ENCODE measurements around the gene THAP4. TPM values are rescaled to one million over a fixed set of nuclear protein-coding genes. Genes with fewer than 3 reads are reported as not detected.
"Not testable (repeated sequence)": the region's sequence is repeated elsewhere in the genome, so short reads cannot be mapped to it uniquely, and the experiment has no call there.

Gene THAP4
- total and polyA plus RNA-seq, 2 donors, result 34.0 to 36.8 TPM

DNA sequence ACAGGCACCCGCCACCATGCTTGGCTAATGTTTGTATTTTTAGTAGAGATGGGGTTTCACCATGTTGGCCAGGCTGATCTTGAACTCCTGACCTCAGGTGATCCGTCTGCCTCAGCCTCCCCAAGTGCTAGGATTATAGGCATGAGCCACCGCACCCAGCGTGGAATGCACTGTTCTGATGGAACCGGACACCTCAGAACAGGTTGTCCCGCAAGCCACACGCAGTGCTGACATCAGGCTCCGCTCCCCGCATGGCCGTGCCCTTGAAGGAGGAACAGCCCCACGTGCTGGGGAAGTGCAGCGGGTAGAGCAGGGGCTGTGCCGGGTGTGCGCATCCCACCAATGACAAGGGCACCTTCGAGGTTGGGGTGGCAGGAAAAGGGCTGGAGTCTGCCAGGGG is 69.7 kb downstream of the THAP4 start:
- 95% methylated on average over 15 of the region's 15 CpGs for WGBS
- not testable (repeated sequence) for H3K4me3 ChIP-seq (ENCODE audit: low read length in 2 of 2); H3K36me3 ChIP-seq (ENCODE audit: control insufficient read depth in 2 of 2, insufficient read depth in 2 of 2, low read length in 1 of 2); H3K27me3 ChIP-seq (ENCODE audit: control insufficient read depth in 2 of 2, insufficient read depth in 1 of 2, low read length in 1 of 2); H3K27ac ChIP-seq (ENCODE audit: low read depth in 1 of 2, low read length in 1 of 2); H3K9me3 ChIP-seq (ENCODE audit: control insufficient read depth in 2 of 2, insufficient read depth in 1 of 2, low read length in 1 of 2); DNase-seq (ENCODE audit: low read depth in 6 of 9, low spot score in 9 of 9); H3K4me1 ChIP-seq (ENCODE audit: control insufficient read depth in 2 of 2, insufficient read depth in 2 of 2, low read length in 2 of 2)

- peaks cover 0 to 1% of the 10 kb centered on the region in 2 donors for H3K9me3 ChIP-seq (ENCODE audit: control insufficient read depth in 2 of 2, insufficient read depth in 1 of 2, low read length in 1 of 2)
- no peak overlapping the region for H3K4me3 ChIP-seq (ENCODE audit: low read length in 2 of 2)
- no peak for DNase-seq (ENCODE audit: low read depth in 6 of 9, low spot score in 9 of 9)
- H3K4me1 ChIP-seq (ENCODE audit: control insufficient read depth in 2 of 2, insufficient read depth in 2 of 2, low read length in 2 of 2), result no peaks in the 10 kb centered on the region
- no peak overlapping the region for H3K27ac ChIP-seq (ENCODE audit: low read depth in 1 of 2, low read length in 1 of 2)
- WGBS, result 86% methylated on average over 7 of the region's 7 CpGs
- H3K36me3 ChIP-seq (ENCODE audit: control insufficient read depth in 2 of 2, insufficient read depth in 2 of 2, low read length in 1 of 2), result no peaks in the 10 kb centered on the region
- peaks cover 0 to 4% of the 10 kb centered on the region in 2 donors for H3K27me3 ChIP-seq (ENCODE audit: control insufficient read depth in 2 of 2, insufficient read depth in 1 of 2, low read length in 1 of 2)
Measured at GRCh38 chr2:241566468-241566867, 70.5 kb downstream of the THAP4 start.

DNA sequence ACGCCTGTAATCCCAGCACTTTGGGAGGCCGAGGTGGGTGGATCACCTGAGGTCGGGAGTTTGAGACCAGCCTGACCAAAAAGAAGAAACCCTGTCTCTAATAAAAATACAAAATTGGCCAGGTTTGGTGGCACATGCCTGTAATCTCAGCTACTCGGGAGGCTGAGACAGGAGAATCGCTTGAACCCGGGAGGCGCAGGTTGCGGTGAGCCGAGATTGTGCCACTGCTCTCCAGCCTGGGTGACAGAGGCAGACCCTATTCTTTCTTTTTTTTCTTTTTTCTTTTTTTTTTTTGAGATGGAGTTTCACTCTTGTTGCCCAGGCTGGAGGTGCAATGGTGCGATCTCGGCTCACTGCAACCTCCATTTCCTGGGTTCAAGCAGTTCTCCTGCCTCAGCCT is 70.9 kb downstream of the THAP4 start:
- not testable (repeated sequence) for H3K4me3 ChIP-seq (ENCODE audit: low read length in 2 of 2); H3K36me3 ChIP-seq (ENCODE audit: control insufficient read depth in 2 of 2, insufficient read depth in 2 of 2, low read length in 1 of 2); H3K27ac ChIP-seq (ENCODE audit: low read depth in 1 of 2, low read length in 1 of 2); H3K27me3 ChIP-seq (ENCODE audit: control insufficient read depth in 2 of 2, insufficient read depth in 1 of 2, low read length in 1 of 2); H3K9me3 ChIP-seq (ENCODE audit: control insufficient read depth in 2 of 2, insufficient read depth in 1 of 2, low read length in 1 of 2); DNase-seq (ENCODE audit: low read depth in 6 of 9, low spot score in 9 of 9); H3K4me1 ChIP-seq (ENCODE audit: control insufficient read depth in 2 of 2, insufficient read depth in 2 of 2, low read length in 2 of 2)
- WGBS, result 94% methylated on average over 11 of the region's 11 CpGs

GRCh38 chr2:241565411-241565810 is 71.5 kb downstream of the THAP4 start:
- no peak overlapping the region for H3K27ac ChIP-seq (ENCODE audit: low read depth in 1 of 2, low read length in 1 of 2)
- H3K4me3 ChIP-seq (ENCODE audit: low read length in 2 of 2), result no peak overlapping the region
- no peak for DNase-seq (ENCODE audit: low read depth in 6 of 9, low spot score in 9 of 9)
- peaks cover 6 to 12% of the 10 kb centered on the region in 2 donors for H3K27me3 ChIP-seq (ENCODE audit: control insufficient read depth in 2 of 2, insufficient read depth in 1 of 2, low read length in 1 of 2)
- 85% methylated on average over 10 of the region's 10 CpGs for WGBS
- H3K9me3 ChIP-seq (ENCODE audit: control insufficient read depth in 2 of 2, insufficient read depth in 1 of 2, low read length in 1 of 2), result peaks cover 0 to 1% of the 10 kb centered on the region in 2 donors
- H3K36me3 ChIP-seq (ENCODE audit: control insufficient read depth in 2 of 2, insufficient read depth in 2 of 2, low read length in 1 of 2), result no peaks in the 10 kb centered on the region
- no peaks in the 10 kb centered on the region for H3K4me1 ChIP-seq (ENCODE audit: control insufficient read depth in 2 of 2, insufficient read depth in 2 of 2, low read length in 2 of 2)

- H3K36me3 ChIP-seq (ENCODE audit: control insufficient read depth in 2 of 2, insufficient read depth in 2 of 2, low read length in 1 of 2), result no peaks in the 10 kb centered on the region
- peaks cover 0 to 1% of the 10 kb centered on the region in 2 donors for H3K9me3 ChIP-seq (ENCODE audit: control insufficient read depth in 2 of 2, insufficient read depth in 1 of 2, low read length in 1 of 2)
- DNase-seq (ENCODE audit: low read depth in 6 of 9, low spot score in 9 of 9), result no peak
- no peaks in the 10 kb centered on the region for H3K4me1 ChIP-seq (ENCODE audit: control insufficient read depth in 2 of 2, insufficient read depth in 2 of 2, low read length in 2 of 2)
- no peak overlapping the region for H3K4me3 ChIP-seq (ENCODE audit: low read length in 2 of 2)
- peaks cover 12 to 18% of the 10 kb centered on the region in 2 donors for H3K27me3 ChIP-seq (ENCODE audit: control insufficient read depth in 2 of 2, insufficient read depth in 1 of 2, low read length in 1 of 2)
- no peak overlapping the region for H3K27ac ChIP-seq (ENCODE audit: low read depth in 1 of 2, low read length in 1 of 2)
- 94% methylated on average over 36 of the region's 36 CpGs for WGBS
Measured at GRCh38 chr2:241564596-241565410, 72.2 kb downstream of the THAP4 start.

- WGBS, result 93% methylated on average over 23 of the region's 23 CpGs
- H3K27ac ChIP-seq (ENCODE audit: low read depth in 1 of 2, low read length in 1 of 2), result no peak overlapping the region
- peaks cover 0 to 1% of the 10 kb centered on the region in 2 donors for H3K9me3 ChIP-seq (ENCODE audit: control insufficient read depth in 2 of 2, insufficient read depth in 1 of 2, low read length in 1 of 2)
- peaks cover 20 to 25% of the 10 kb centered on the region in 2 donors for H3K27me3 ChIP-seq (ENCODE audit: control insufficient read depth in 2 of 2, insufficient read depth in 1 of 2, low read length in 1 of 2)
- no peak overlapping the region for H3K4me3 ChIP-seq (ENCODE audit: low read length in 2 of 2)
- H3K4me1 ChIP-seq (ENCODE audit: control insufficient read depth in 2 of 2, insufficient read depth in 2 of 2, low read length in 2 of 2), result peaks cover 0 to 2% of the 10 kb centered on the region in 2 donors
- no peaks in the 10 kb centered on the region for H3K36me3 ChIP-seq (ENCODE audit: control insufficient read depth in 2 of 2, insufficient read depth in 2 of 2, low read length in 1 of 2)
- DNase-seq (ENCODE audit: low read depth in 6 of 9, low spot score in 9 of 9), result no peak
Measured at GRCh38 chr2:241563981-241564595, 72.9 kb downstream of the THAP4 start.

DNA sequence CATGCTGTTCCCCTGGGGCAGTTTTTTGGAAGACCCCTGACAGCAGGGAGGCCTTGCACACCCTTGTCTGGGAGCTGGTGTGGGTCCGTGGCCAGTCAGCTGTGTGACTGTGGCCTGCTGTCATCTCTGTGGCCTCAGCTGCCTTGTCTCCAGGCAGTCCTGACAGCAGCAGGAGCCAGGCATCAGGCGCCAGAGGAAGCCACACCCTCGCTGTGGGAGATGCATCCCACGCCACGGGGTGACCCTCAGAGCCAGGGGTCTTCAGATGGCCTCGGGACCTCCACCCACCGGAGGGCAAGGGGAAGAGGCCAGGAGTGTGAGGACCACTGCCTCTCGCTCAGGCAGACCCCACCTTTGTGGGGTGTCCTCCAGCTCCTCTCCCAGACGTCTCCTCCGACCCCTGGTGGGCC is 73.4 kb downstream of the THAP4 start:
- H3K27me3 ChIP-seq (ENCODE audit: control insufficient read depth in 2 of 2, insufficient read depth in 1 of 2, low read length in 1 of 2), result peaks cover 25 to 30% of the 10 kb centered on the region in 2 donors
- H3K9me3 ChIP-seq (ENCODE audit: control insufficient read depth in 2 of 2, insufficient read depth in 1 of 2, low read length in 1 of 2), result peaks cover 0 to 1% of the 10 kb centered on the region in 2 donors
- no peak for DNase-seq (ENCODE audit: low read depth in 6 of 9, low spot score in 9 of 9)
- no peak overlapping the region for H3K27ac ChIP-seq (ENCODE audit: low read depth in 1 of 2, low read length in 1 of 2)
- no peak overlapping the region for H3K4me3 ChIP-seq (ENCODE audit: low read length in 2 of 2)
- peaks cover 0 to 2% of the 10 kb centered on the region in 2 donors for H3K4me1 ChIP-seq (ENCODE audit: control insufficient read depth in 2 of 2, insufficient read depth in 2 of 2, low read length in 2 of 2)
- WGBS, result 91% methylated on average over 10 of the region's 10 CpGs
- no peaks in the 10 kb centered on the region for H3K36me3 ChIP-seq (ENCODE audit: control insufficient read depth in 2 of 2, insufficient read depth in 2 of 2, low read length in 1 of 2)

- 89% methylated on average over 13 of the region's 13 CpGs for WGBS
- peaks cover 30 to 35% of the 10 kb centered on the region in 2 donors for H3K27me3 ChIP-seq (ENCODE audit: control insufficient read depth in 2 of 2, insufficient read depth in 1 of 2, low read length in 1 of 2)
- H3K9me3 ChIP-seq (ENCODE audit: control insufficient read depth in 2 of 2, insufficient read depth in 1 of 2, low read length in 1 of 2), result peaks cover 0 to 1% of the 10 kb centered on the region in 2 donors
- DNase-seq (ENCODE audit: low read depth in 6 of 9, low spot score in 9 of 9), result no peak
- no peak overlapping the region for H3K4me3 ChIP-seq (ENCODE audit: low read length in 2 of 2)
- H3K4me1 ChIP-seq (ENCODE audit: control insufficient read depth in 2 of 2, insufficient read depth in 2 of 2, low read length in 2 of 2), result peaks cover 0 to 2% of the 10 kb centered on the region in 2 donors
- no peak overlapping the region for H3K27ac ChIP-seq (ENCODE audit: low read depth in 1 of 2, low read length in 1 of 2)
- H3K36me3 ChIP-seq (ENCODE audit: control insufficient read depth in 2 of 2, insufficient read depth in 2 of 2, low read length in 1 of 2), result no peaks in the 10 kb centered on the region
Measured at GRCh38 chr2:241563031-241563507, 73.9 kb downstream of the THAP4 start.

- Histone ChIP-seq H3K4me3 (ENCODE audit: low read length in 2 of 2) (no peak overlapping the region), H3K9me3 (ENCODE audit: control insufficient read depth in 2 of 2, insufficient read depth in 1 of 2, low read length in 1 of 2) (peaks cover 0 to 1% of the 10 kb centered on the region in 2 donors), H3K27ac (ENCODE audit: low read depth in 1 of 2, low read length in 1 of 2) (no peak overlapping the region), H3K36me3 (ENCODE audit: control insufficient read depth in 2 of 2, insufficient read depth in 2 of 2, low read length in 1 of 2) (no peaks in the 10 kb centered on the region), H3K27me3 (ENCODE audit: control insufficient read depth in 2 of 2, insufficient read depth in 1 of 2, low read length in 1 of 2) (peaks cover 37 to 42% of the 10 kb centered on the region in 2 donors), H3K4me1 (ENCODE audit: control insufficient read depth in 2 of 2, insufficient read depth in 2 of 2, low read length in 2 of 2) (peaks cover 0 to 2% of the 10 kb centered on the region in 2 donors)
- WGBS, result 80% methylated on average over 23 of the region's 23 CpGs
- DNase-seq (ENCODE audit: low read depth in 6 of 9, low spot score in 9 of 9), result no peak
Measured at GRCh38 chr2:241562269-241562891, 74.6 kb downstream of the THAP4 start.

Data from thymus (tissue), 11 donors.